EH (cell line): ENCODE data around the gene BEND3.
"Not testable (repeated sequence)": the region's sequence is repeated elsewhere in the genome, so short reads cannot be mapped to it uniquely, and the experiment has no call there.

Experiments used
- DNase-seq: peaks from one replicate; pipeline ENCODE4 v3.0.0-alpha.2; 2015; ENCODE audit warnings: low read depth

Gene BEND3

DNA sequence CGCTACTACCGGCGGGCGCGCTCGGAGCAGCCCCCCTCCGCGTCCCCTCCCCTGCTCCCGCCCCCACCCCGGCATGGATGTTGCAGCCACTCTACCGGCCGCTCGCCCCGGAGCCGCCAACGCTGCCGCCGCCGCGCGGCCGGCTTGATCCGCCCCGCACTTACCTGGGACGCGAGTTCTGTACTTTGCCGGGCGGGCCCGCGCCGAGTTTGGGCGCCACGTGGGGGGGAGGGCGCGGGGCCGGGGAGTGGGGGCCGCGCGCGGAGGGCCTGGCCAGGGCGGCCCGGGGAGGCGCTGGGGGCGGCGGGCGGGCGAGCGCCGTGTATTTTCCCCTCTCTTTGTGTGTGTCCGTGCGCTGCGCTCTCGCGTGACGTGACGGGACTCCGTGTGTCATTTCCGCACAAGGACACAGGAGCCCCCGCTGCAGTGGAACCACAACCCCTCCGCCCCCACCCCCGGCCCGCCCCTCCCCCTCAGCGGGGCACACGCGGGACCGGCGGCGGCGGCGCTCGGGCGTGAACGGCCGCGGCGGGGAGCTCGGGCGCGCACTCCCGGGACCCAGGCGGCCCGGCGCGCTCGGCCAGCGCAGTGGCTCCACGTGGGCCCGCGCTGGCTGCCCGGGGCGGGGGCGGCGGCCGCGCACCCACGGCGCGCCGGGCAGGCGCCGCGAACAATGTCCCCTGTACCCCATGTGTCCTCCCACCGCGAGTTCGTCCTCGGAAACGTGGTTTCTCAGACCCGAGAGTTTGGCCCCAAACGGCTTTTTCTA, at the start of gene BEND3:
TSS of gene BEND3 (minus strand) at position 590 of the 769 bp plus-strand sequence. CDS start 16,230 bp downstream, outside the sequence.
- DNase-seq, result peak; percentile 36

DNA sequence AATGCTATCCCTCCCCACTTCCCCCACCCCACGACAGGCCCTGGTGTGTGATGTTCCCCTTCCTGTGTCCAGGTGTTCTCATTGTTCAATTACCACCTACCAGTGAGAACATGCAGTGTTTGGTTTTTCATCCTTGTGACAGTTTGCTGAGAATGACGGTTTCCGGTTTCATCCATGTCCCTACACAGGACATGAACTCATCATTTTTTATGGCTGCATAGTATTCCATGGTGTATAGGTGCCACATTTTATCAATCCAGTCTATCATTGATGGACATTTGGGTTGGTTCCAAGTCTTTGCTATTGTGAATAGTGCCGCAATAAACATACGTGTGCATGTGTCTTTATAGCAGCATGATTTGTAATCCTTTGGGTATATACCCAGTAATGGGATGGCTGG, 49.0 kb upstream of the BEND3 start:
- not testable (repeated sequence) for DNase-seq

DNA sequence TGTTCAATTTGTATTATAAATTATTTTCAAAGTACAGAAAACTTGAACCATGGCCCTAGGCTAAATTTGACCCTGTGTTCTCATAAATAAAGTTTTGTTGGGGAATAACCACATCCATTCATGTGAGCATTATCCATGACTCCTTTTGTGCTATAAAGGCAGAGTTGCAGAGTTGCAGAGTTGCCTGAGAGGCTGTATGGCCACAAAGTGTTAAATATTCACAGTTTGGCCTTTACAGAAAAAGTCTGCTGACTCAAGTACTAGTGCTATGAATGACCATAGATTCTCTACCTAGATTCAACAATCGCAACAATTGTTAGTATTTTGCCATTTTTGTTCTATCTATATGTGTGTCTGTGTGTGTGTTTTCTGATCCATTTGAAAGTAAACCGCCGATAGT, 46.2 kb upstream of the BEND3 start:
- no peak for DNase-seq

DNA sequence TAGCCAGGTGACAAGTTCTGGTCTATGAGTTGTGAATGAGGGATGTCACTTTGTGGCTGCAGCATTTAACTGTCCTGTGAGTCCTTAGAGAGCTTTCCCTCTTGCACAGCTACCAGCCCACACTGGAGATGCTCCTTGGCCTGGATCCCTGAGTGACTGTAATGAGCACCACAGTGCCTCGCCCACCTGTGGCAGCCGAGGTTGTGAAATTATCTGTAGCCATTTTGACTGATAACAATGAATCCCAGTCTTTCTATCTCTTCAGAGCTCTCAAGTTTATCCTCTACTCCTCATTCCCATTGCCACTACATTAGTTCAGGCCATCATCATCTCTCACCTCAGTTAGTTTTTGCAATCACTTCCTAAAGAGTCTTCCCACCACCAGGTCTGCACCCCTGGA, 41.3 kb upstream of the BEND3 start:
- DNase-seq, result no peak

DNA sequence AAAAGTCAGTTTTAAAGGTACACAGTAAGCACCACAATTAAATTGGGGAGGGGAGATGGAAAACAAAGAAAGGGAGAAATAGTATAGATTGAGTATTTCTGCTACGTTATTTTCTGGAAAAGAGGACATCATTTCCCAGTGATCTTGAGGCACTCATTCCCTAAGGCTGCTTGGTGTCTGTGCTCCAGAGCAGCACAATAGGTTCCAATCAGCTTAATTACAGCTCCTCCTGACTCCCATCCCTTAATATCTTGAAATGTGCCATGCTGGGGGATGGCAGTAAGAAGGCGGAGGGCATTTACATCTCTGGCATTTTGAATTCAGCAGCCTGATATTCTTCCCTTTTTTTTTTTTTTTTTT, 39.5 kb upstream of the BEND3 start:
- DNase-seq, result no peak

DNA sequence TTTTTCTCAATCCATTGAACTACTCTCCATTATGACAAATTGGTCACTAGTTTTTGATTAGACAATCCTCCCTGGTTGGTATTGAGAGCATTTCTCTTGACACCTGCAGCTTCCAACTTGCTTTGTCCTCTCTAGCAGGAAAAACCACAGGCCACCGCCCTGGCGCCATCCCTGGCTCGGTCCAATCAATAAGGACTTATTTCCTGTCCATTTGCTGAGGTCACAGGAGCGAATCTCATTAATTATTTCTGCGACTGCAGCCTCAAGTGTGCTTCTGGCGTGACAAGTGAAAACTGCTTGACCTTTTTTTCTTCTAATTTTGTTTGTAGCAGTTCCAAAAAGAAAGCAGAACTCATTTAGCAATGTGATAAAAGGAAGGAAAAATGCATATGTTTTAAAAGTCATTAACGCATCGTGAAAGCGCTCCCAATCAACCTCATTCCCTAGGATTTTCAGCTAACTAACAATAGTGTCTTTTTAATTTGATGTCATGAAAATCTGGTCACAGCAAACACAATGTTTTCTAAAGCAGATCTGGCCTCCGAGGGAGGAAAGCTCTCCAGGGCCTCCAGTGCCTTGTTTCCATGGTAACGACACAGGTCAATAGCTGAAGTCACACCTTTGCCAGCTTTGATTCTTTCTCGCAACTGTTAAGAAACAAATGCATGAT, 39.0 kb upstream of the BEND3 start:
- no peak for DNase-seq

DNA sequence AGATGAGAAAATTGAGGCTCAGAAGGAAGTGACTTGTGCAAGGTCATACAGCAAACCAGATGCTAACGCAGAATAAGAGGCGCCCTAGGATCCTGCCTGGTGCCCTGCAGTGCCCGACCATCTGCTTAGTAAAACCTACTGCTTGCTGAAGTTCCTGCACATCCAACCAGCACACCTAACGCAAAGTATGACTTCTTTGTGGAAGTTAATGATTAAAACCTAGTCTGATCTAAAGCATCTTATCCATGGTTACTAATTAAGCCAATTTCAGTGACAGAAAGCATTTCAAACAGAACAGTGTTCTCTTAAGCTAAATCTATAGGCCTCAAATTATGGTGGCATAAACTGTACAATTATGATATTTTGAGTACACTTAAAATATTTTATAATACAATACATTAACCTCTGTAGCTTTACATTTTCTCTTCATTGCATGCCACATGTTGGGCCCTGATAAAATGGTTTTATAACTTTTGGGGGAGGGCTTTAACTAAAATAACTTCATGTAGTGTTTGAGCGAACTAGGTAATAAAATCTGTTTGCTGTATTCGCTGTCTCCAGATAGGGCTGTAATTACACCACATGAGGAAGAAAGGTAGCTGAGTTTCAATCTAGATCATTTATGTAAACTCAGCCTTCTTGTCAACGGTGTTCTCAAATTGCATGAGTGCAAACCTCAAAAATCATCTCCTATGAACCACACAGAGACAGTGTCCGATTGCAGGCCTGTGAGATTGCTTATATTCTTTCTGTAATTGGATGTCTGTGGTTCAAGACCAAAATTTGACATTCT, 37.5 kb upstream of the BEND3 start:
- no peak for DNase-seq

DNA sequence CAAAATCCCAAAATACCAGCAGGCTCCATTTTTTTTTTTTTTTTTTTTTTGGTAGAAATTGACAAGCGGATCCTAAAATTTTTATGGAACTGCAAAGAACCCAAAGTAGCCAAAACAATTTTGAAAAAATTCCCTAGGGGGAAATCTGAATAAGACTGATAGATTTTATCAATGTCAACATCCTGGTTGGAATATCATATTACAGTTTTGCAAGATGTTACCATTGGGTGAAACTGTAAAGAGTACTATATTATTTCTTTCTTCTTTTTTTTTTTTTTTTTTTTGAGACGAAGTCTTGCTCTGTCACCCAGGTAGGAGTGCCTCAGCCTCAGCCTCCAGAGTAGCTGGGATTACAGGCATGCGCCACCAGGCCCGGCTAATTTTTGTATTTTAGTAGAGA, 29.4 kb upstream of the BEND3 start:
- no peak for DNase-seq

DNA sequence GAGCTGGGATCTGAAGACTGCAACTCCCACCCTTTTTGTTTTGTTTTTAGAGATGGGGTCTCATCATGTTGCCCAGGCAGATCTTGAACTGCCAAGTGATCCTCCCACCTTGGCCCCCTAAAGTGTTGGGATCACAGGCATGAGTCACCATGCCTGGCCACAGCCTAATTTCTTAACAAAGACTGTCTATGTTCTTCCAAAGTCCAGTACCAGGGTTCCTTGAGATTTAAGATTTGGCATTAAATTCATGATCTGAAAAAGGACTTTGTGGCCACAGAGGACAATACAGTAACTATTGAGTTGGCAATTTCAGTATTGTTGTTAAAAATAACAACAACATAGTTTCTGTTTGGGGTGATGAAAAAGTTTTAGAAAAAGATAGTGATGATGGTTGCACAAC, 28.7 kb upstream of the BEND3 start:
- no peak for DNase-seq

DNA sequence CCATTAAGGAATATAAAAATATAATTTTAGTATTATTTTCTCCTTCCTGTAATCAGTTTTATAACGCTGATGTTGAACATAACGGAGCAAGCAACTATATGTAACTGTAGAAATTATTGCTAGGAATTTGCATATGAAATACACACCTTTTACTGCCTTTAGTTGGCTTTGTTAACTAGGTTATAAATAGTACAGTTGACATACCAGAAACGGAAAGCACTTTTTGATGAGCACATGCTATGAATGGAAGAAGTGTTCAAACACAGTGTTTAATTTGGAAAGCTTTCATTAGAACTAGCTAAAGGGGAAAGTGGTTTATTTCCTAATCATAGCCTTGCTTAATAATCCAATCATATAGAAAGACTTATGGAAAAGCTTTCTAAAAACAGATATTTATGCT, 25.3 kb upstream of the BEND3 start:
- DNase-seq, result no peak

DNA sequence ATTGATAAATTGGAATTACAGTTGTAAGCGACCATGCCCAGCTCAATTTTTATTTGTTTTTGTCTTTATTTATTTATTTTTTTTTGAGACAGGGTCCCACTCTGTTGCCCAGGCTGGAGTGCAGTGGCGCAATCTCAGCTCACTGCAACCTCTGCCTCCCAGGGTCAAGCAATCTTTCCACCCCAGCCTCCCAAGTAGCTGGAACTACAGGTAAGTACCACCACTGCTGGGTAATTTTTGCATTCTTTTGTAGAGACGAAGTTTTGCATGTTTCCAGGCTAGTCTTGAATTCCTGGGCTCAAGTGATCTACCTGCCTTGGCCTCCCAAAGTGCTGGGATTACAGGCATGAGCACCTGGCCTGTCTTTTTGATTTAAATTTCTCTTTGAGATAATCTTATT, 21.0 kb upstream of the BEND3 start:
- not testable (repeated sequence) for DNase-seq

DNA sequence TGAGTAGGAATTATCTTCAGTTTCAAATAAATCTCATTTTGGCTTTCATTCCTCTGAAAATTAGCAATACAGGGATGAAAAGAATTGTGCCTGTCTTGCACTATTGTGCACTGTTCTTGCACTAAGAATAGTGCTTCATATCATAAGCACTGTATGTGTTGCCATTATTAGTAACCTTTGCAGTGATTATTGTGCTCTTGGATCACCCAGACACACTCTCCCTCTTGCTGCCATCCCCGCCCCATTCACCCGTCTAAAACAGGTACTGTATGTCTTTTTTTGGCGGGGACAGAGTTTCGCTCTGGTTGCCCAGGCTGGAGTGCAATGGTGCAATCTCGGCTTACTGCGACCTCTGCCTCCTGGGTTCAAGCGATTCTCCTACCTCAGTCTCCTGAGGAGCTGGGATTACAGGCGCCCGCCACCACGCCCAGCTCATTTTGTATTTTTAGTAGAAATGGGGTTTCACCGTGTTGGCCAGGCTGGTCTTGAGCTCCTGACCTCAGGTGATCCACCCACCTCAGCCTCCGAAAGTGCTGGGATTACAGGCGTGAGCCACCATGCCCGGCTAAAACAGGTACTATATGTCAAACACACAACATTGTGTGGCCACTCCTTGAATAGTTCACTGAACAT, 19.8 kb upstream of the BEND3 start:
- not testable (repeated sequence) for DNase-seq

DNA sequence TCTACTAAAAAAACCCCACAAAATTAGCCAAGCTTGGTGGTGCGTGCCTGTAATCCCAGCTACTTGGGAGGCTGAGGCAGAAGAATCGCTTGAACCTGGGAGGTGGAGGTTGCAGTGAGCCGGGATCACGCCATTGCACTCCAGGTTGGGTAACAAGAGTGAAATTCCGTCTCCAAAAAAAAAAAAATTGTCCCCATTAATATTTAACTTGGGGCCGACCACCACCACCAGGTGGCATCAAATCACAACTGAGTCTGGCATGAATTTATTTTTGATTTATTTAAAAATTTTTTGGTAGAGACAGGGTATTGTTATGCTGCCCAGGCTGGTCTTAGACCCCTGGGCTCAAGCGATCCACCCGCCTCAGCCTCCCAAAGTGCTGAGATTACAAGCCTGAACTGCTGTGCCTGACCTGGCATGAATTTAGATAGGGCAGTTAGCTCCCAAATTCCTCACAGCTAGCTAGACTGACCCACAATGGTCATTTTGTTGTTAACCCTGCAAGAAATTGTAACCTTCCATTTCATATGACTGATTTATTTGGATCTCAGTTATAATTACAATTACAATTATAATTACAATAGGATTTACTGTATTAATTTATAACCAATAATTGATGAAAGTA, 17.1 kb upstream of the BEND3 start:
- peak; percentile 29 for DNase-seq

DNA sequence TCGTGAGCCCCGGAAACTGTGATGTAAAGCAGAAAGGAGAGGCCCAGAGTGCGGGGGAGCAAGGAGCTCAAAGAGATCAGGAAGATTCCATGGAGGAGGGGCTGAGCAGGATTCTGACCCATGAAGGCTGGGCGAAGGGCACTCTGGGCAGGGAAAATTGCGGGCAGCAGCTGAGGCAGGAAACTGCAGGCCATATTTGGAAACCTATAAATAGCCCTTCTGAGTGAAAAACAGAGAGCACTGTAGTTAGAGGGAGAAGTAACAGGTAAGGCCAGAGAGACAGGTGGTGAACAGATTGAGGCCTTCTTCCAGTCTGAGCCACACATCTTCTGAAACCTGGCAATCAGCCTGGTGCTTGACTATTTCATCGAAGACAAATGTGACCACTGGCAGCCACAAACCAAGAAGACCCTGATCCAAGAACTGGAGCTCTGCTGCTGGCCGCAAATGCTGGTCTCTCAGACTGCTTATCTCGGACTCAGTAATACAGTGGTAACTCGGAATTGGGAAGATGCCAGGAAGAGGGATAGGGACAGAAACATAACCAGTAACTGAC, 14.1 kb upstream of the BEND3 start:
- no peak for DNase-seq

DNA sequence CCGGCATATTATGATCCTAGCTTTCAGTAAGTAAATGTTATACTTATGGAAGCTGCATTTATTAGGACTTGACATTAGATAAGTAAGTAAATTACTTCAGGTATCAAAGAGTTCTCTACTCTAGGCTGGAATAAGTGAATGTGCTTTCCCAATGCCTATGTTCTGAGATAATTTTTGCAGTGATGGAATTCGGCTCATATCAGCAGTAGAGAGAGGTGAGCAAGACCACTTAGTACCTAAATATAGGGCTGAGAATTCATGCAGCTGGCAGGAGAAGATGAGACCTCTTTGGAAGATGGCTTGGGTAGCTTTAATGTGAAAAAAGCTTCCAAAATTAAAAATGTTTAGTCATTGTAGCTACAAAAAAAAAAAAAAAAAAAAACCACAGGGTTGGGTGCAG, 13.3 kb upstream of the BEND3 start:
- DNase-seq, result no peak

DNA sequence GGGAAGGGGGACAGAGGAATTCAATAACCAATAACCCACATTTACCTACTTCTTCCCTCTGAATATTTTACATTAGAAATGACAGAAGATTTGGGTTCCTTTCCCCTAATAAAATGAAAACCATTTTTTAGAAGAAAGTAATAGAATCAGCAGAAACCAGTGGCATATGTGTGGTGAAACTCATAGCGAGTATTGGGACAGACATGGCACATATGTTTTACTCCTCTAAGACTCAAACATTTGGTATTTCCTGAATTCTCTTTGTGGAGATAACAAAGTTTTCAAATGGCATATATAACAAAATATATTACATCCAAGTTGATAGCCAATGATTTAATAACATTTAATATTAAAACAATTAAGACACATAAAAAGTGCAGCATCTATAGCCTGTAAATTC, 12.9 kb upstream of the BEND3 start:
- peak; percentile 32 for DNase-seq

DNA sequence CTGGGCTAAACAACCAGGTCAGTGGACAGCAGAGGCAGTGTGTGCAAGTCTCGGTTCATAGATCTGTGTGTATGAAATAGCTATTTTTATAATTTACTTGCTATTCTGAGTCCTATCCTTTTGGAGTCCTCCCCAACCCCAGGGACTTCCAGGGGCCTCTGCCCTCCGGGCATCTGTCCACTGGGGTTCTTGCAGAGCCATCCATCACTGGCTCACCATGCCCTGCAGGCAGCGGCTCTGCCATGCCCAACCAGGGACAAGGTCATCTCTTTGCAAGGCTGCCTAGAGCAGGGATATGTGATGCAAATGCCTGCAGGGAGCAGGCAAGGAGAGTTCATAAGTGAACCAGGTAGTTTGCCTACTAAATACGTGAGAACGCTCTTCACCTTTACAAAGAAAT, 10.5 kb upstream of the BEND3 start:
- DNase-seq, result no peak

DNA sequence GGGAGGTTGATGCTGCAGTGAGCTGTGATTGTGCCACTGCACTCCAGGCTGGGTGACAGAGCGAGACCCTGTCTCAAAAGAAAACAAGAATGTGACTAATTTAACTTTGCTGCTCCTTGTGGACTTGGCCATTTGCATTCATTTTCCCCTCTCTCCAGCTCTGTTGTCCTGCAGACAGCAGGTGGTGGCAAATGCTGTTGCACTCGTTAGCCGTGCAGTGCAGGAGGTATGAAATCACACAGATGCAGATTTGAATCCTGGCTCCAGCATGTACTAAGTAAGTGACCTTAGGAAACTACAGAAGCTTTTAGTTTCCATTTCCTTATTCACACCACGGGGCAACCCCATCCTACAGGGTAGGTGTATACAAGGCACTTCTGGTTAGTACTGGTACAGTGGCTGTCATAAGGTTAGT, 9.6 kb upstream of the BEND3 start:
- no peak for DNase-seq

DNA sequence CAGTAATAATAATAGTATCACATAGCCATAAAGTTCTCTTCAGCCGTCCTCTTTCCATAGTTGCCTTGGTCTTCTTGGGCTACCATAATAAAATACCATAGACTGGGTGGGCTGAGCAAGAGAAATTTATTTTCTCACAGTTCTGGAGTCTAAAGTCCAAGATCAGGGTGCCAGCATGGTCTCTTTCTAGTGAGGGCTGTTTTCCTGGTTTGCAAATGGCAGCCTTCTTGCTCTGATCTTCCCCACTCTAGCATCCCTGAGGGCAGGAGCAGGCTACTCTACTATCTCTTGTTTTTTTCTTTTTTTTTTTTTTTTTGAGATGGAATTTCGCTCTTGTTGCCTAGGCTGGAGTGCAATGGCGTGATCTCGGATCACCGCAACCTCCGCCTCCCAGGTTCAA, 8.2 kb upstream of the BEND3 start:
- no peak for DNase-seq

DNA sequence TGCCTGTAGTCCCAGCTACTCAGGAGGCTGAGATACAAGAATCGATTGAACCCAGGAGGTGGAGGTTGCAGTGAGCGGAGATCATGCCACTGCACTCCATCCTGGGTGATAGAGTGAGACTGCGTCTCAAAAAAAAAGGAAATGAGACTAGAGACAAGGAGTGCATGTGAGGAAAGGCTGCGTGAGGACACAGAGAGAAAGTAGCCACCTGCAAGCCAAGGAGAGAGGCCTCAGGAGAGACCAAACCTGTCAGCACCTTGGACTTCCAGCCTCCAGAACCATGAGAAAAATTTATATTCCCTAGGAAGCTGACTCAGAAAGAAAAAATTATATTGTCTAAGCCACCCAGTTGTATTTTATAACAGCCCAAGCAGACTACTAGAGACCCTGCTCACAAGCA, 7.4 kb upstream of the BEND3 start:
- no peak for DNase-seq

DNA sequence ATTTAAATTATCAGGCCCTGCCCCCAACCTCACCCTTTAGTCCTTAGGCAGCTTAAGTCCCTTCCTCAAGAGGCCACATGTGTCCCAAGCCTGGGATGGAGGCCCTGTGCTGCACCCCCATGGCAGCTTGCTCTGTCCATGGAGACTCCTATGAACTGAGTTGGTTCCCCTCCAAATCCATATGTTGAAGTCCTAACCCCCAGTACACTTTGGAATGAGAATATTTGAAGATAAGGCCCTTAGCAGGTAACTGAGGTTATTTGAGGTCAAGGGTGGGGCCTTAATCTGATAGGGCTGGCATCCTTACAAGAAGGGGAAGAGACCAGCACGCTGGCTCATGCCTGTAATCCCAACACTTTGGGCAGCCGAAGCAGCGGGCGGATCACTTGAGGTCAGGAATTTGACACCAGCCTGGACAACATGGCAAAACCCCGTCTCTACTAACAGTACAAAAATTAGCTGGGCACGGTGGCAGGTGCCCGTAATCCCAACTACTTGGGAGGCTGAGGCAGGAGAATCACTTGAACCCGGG, 6.7 kb upstream of the BEND3 start:
- no peak for DNase-seq

DNA sequence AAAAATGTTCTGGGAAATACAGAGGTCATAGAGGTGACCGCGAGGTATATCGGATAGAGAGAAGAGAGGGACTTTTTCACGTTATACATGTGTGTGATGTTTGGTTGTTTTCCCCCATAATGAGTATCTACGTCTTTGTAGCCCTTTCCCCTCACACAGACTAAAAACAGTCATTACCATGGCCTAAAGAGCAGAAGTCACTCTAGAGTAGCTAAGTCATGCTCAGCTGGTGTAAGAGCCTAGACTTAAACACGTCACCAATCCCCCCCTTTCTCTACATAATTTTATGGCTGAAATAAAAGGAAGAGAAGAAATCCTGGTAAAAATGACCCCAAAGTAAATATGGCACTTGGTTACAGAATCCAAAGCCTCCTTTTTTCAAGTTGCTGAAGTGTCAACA, 6.0 kb upstream of the BEND3 start:
- no peak for DNase-seq
